GM12892 (cell line): ENCODE data around the gene SPEG.

Source experiments
- POLR2A ChIP-seq: IDR thresholded peaks from 2 replicates; pipeline ENCODE4 v1.6.1; 2011; ENCODE audit warnings: low read depth, low read length, control low read depth
- POLR2AphosphoS5 ChIP-seq: IDR thresholded peaks from 2 replicates; pipeline ENCODE4 v1.6.1; 2011; ENCODE audit warnings: low read depth, low read length, control low read depth
- TAF1 ChIP-seq: IDR thresholded peaks from 2 replicates; pipeline ENCODE4 v1.6.1; 2011; ENCODE audit warnings: low read depth, mild to moderate bottlenecking, control low read depth, low read length, borderline replicate concordance

DNA sequence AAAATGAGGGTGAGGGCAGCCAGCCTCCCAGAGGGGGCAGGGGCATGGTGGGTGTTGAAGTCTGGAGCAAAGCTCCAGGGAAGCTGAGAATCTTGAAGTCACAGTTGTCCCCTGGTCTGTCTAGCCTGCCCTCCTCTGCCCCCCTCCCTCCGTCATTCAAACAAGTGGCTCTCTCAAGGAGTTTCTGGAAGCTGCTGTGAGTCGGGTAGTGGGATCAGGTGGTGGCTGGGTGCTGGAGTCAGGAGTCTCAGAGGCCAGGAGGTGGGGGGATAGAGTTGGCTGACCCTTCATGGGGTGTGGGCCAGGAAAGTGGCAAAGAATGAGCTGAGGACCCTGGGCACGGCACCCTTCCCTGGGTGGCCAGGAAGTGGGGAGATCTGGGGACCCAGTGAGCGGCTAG is 79.1 kb downstream of the SPEG start:
- TF ChIP-seq POLR2A (no peak), POLR2AphosphoS5 (no peak), TAF1 (no peak)
